Measurements from ENCODE around the gene RNF157.

RNF157 gene

GRCh38 chr17:76094046-76094445, 146.2 kb downstream of the RNF157 start:
- H3K27me3 ChIP-seq (ENCODE audit: insufficient read depth, low read depth, severe bottlenecking), result no peaks in the 10 kb centered on the region
- no peak overlapping the region for H3K4me3 ChIP-seq (ENCODE audit: low read depth, low read length)
- TF ChIP-seq CTCF (IDR thresholded peaks at IDR 0.05; ENCODE audit: low read depth, low read length), result no peak
- H3K27ac ChIP-seq, result no peak overlapping the region
- H3K9me3 ChIP-seq (ENCODE audit: severe bottlenecking), result no peaks in the 10 kb centered on the region
- H3K36me3 ChIP-seq, result peaks cover 96% of the 10 kb centered on the region
- DNase-seq, result no peak

- Histone ChIP-seq H3K36me3 (peaks cover 97% of the 10 kb centered on the region), H3K9me3 (ENCODE audit: severe bottlenecking) (no peaks in the 10 kb centered on the region), H3K27me3 (ENCODE audit: insufficient read depth, low read depth, severe bottlenecking) (no peaks in the 10 kb centered on the region), H3K27ac (no peak overlapping the region), H3K4me3 (ENCODE audit: low read depth, low read length) (no peak overlapping the region)
- no peak for TF ChIP-seq CTCF (IDR thresholded peaks at IDR 0.05; ENCODE audit: low read depth, low read length)
- DNase-seq, result no peak
These were observed 147.5 kb downstream of the RNF157 start for GRCh38 chr17:76092526-76093413.

Data from WERI-Rb-1 (cell line).